Activated T-helper 9 cell treated with anti-CD3 and anti-CD28 coated beads, Interleukin-2, amount 50 U/mL, for 16 hours (primary cell): Measurements from ENCODE around the gene ASB4.
"Not testable (repeated sequence)": the region's sequence is repeated elsewhere in the genome, so short reads cannot be mapped to it uniquely, and the experiment has no call there.

Source experiments
- DNase-seq: peaks from one replicate; pipeline ENCODE4 v3.0.0-alpha.2; 2020; ENCODE audit warnings: low read depth

Gene ASB4

GRCh38 chr7:95527033-95527775 lies 41.5 kb downstream of the ASB4 start:
- no peak for DNase-seq

- DNase-seq = no peak
Observed at GRCh38 chr7:95527776-95528250, 42.1 kb downstream of the ASB4 start.

GRCh38 chr7:95529701-95530100 lies 44.0 kb downstream of the ASB4 start:
- no peak for DNase-seq

GRCh38 chr7:95530881-95531280 lies 45.1 kb downstream of the ASB4 start:
- DNase-seq = no peak

GRCh38 chr7:95531605-95532219 lies 46.0 kb downstream of the ASB4 start:
- no peak for DNase-seq

GRCh38 chr7:95534796-95535195 lies 49.1 kb downstream of the ASB4 start:
- no peak for DNase-seq

GRCh38 chr7:95535662-95536061 lies 49.9 kb downstream of the ASB4 start:
- no peak for DNase-seq

- no peak for DNase-seq
Observed at GRCh38 chr7:95536656-95537311, 51.0 kb downstream of the ASB4 start.

- DNase-seq = no peak
Observed at GRCh38 chr7:95537468-95537867, 51.7 kb downstream of the ASB4 start.

- no peak for DNase-seq
Observed at GRCh38 chr7:95539426-95539825, 53.7 kb downstream of the ASB4 start.

GRCh38 chr7:95540366-95540765 lies 54.6 kb downstream of the ASB4 start:
- DNase-seq = no peak

- DNase-seq = no peak
Observed at GRCh38 chr7:95543312-95543711, 57.6 kb downstream of the ASB4 start.

GRCh38 chr7:95544171-95544570 lies 58.4 kb downstream of the ASB4 start:
- DNase-seq = no peak

GRCh38 chr7:95545007-95545615 lies 59.4 kb downstream of the ASB4 start:
- no peak for DNase-seq

- DNase-seq = no peak
Observed at GRCh38 chr7:95545673-95546072, 59.9 kb downstream of the ASB4 start.

- no peak for DNase-seq
Observed at GRCh38 chr7:95546647-95547046, 60.9 kb downstream of the ASB4 start.

- no peak for DNase-seq
Observed at GRCh38 chr7:95547361-95548348, 61.9 kb downstream of the ASB4 start.

- no peak for DNase-seq
Observed at GRCh38 chr7:95549818-95550529, 64.2 kb downstream of the ASB4 start.

- DNase-seq = no peak
Observed at GRCh38 chr7:95550546-95550945, 64.8 kb downstream of the ASB4 start.

GRCh38 chr7:95552010-95552926 lies 66.5 kb downstream of the ASB4 start:
- not testable (repeated sequence) for DNase-seq
